22Rv1 (cell line): ENCODE data around the gene FADS3.

ENCODE experiments used
- CTCF ChIP-seq: fragments of 450-650 bp; IDR thresholded peaks from 2 replicates; pipeline ENCODE4 v1.5.1; 2017; ENCODE audit warnings: mild to moderate bottlenecking
- ZFX ChIP-seq: fragments of 450-650 bp; IDR thresholded peaks from 2 replicates; pipeline ENCODE4 v1.6.1; 2017; ENCODE audit warnings: antibody characterized with exemption, borderline replicate concordance

GRCh38 chr11:61911128-61911700 lies 19.9 kb upstream of the FADS3 start:
- TF ChIP-seq CTCF: no peak
- no peak for TF ChIP-seq ZFX
